SU-DHL-6 (cell line): ENCODE measurements around the gene CREBBP.

Experiments used
- H2AFZ ChIP-seq: fragments of 200-600 bp; sonication (generic); 2 replicates; pipeline ENCODE4 v1.6.1; 2014; ENCODE audit warnings: low read depth, mild to moderate bottlenecking, moderate library complexity, mixed read lengths, antibody characterized with exemption, low read length; ENCODE audit not compliant: severe bottlenecking
- H3F3A ChIP-seq: fragments of 200-600 bp; shearing (Covaris generic); 2 replicates; pipeline ENCODE4 v1.6.0; 2016; ENCODE audit warnings: antibody characterized with exemption, mild to moderate bottlenecking; ENCODE audit not compliant: insufficient read depth
- H3K27ac ChIP-seq: fragments of 200-600 bp; sonication (generic); 2 replicates; pipeline ENCODE4 v1.5.1; 2016; ENCODE audit warnings: low read depth, mild to moderate bottlenecking, low read length, moderate library complexity, mixed read lengths
- H3K27me3 ChIP-seq: fragments of 200-600 bp; sonication (generic), shearing (Covaris generic); 2 replicates; pipeline ENCODE4 v1.6.0; 2014; ENCODE audit warnings: mild to moderate bottlenecking, low read length
- H3K36me3 ChIP-seq: fragments of 200-600 bp; sonication (generic); 2 replicates; pipeline ENCODE4 v1.6.1; 2014; ENCODE audit warnings: mild to moderate bottlenecking, low read length, mixed read lengths
- H3K4me2 ChIP-seq: fragments of 300-600, 200-600 bp; shearing (Covaris generic), sonication (generic); 2 replicates; pipeline ENCODE4 v1.6.0; 2014; ENCODE audit warnings: low read length, low read depth, mild to moderate bottlenecking; ENCODE audit not compliant: poor library complexity, severe bottlenecking
- H3K4me3 ChIP-seq: fragments of 200-600 bp; sonication (generic); 2 replicates; pipeline ENCODE4 v1.5.1; 2014; ENCODE audit warnings: antibody characterized with exemption, low read length, mild to moderate bottlenecking, mixed read lengths; ENCODE audit not compliant: insufficient read depth, poor library complexity, severe bottlenecking
- H3K79me2 ChIP-seq: fragments of 200-600 bp; sonication (generic); 2 replicates; pipeline ENCODE4 v1.6.1; 2014; ENCODE audit warnings: mild to moderate bottlenecking, low read length, moderate library complexity; ENCODE audit not compliant: insufficient read depth
- H3K9ac ChIP-seq: fragments of 200-600 bp; sonication (generic); 2 replicates; pipeline ENCODE4 v1.7.0; 2014; ENCODE audit warnings: mild to moderate bottlenecking, low read length
- H3K9me2 ChIP-seq: fragments of 200-600 bp; sonication (generic); replicated peaks from 2 replicates; pipeline ENCODE4 v1.6.1; 2014; ENCODE audit warnings: low read length; ENCODE audit not compliant: insufficient read depth
- H3K9me3 ChIP-seq: fragments of 200-600 bp; sonication (generic); 2 replicates; pipeline ENCODE4 v1.6.1; 2014; ENCODE audit warnings: low read length, mixed read lengths; ENCODE audit not compliant: insufficient read depth
- H4K20me1 ChIP-seq: fragments of 200-600 bp; sonication (generic); 2 replicates; pipeline ENCODE4 v1.6.1; 2014; ENCODE audit warnings: low read depth, mild to moderate bottlenecking, antibody characterized with exemption, low read length, moderate library complexity, mixed read lengths
- EZH2phosphoT487 ChIP-seq: fragments of 200-600 bp; sonication (generic), shearing (Covaris generic); conservative IDR thresholded peaks from 2 replicates; pipeline ENCODE4 v1.6.1; 2018; ENCODE audit warnings: mild to moderate bottlenecking, antibody characterized with exemption, low read length, moderate library complexity, mixed read lengths
- TF ChIP-seq, protein P1 (sequence below): fragments of 200-600 bp; sonication (generic); IDR thresholded peaks from one replicate; pipeline ENCODE4 v1.5.1; 2017; ENCODE audit warnings: antibody characterized with exemption, mild to moderate bottlenecking, low read length, moderate library complexity; ENCODE audit not compliant: insufficient read depth, poor library complexity, severe bottlenecking

The CREBBP gene

DNA sequence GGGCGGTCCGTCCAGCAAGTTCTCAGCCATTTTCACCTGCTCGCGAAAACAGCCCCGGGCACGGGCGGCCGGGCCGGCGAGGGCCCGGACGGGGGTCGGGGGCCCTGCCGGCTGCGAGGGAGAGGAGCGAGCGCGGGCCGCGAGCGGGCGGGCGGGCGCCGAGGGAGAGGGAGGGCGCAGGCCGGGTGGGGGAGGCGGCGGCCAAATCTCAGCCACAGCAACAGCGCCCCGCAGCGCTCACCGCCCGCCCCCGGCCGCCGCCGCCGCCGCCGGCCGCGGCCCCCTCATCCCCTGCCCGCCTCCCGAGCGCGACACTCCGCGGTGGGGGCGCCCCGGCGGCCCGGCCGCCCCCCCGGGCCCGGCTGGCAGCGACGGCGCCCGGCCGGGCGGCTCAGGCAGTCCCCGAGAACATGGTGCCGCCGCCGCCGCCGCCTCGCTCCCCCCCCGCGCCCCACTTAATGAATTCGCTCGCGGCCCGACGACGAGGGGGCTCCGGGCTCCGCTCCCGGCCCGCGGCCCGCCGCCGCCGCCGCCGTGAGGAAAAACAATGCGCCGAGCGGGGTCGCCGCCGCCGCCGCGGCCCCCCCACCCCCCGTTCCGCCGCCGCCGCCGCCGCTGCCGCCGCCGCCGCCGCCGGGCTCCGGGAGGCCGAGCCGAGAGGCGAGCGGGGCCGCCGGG lies 487 bp downstream of the CREBBP start:
- Histone ChIP-seq H3F3A (no peaks in the 10 kb centered on the region), H3K36me3 (peaks cover 6% of the 10 kb centered on the region; the same call in 1 of the 2 replicates), H3K27me3 (no peaks in the 10 kb centered on the region), H3K9me3 (no peaks in the 10 kb centered on the region), H3K9ac (peak overlapping the region; percentile 83), H4K20me1 (peaks cover 23% of the 10 kb centered on the region; the same call in 1 of the 2 replicates), H2AFZ (no peak overlapping the region), H3K4me2 (peak overlapping the region; percentile 79), H3K4me3 (peak overlapping the region; percentile 86), H3K79me2 (peaks cover 48% of the 10 kb centered on the region), H3K9me2 (no peaks in the 10 kb centered on the region), H3K27ac (peak overlapping the region; percentile 22; the same call in 1 of the 2 replicates)
- TF ChIP-seq, protein P1, sequence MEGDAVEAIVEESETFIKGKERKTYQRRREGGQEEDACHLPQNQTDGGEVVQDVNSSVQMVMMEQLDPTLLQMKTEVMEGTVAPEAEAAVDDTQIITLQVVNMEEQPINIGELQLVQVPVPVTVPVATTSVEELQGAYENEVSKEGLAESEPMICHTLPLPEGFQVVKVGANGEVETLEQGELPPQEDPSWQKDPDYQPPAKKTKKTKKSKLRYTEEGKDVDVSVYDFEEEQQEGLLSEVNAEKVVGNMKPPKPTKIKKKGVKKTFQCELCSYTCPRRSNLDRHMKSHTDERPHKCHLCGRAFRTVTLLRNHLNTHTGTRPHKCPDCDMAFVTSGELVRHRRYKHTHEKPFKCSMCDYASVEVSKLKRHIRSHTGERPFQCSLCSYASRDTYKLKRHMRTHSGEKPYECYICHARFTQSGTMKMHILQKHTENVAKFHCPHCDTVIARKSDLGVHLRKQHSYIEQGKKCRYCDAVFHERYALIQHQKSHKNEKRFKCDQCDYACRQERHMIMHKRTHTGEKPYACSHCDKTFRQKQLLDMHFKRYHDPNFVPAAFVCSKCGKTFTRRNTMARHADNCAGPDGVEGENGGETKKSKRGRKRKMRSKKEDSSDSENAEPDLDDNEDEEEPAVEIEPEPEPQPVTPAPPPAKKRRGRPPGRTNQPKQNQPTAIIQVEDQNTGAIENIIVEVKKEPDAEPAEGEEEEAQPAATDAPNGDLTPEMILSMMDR, result no peak
- no peak for TF ChIP-seq EZH2phosphoT487

DNA sequence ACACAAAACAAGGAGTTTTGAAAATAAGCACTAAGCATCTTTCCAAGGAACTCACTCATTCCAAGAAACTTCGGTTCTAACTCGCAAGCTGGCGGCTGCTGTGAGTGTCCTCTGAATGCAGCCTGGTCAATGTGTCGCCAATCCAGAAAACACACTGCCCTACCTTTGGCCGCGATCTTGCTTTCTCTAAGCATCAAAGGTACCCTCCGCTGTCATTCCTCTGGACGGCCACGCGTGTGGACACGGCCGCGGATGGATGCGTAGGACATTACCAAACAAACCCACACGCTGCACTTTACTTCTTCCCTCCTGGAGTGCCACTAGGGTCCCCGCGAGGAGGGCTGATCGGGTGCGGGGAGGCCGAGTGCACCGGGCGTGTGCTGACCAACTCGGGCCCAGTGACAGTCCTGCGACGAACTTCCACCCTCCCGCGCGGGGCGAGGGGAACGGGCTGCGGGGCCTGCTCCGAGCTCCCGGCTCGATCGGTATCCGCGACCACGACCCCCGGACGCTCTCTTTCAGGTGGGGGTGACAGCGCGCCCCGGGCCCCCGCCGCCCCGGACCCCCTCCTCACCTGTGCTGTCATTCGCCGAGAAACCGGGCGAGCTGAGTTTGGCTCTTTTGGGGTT lies 1.1 kb downstream of the CREBBP start:
- peaks cover 54% of the 10 kb centered on the region for H3K79me2 ChIP-seq
- peak overlapping the region; percentile 83 for H3K9ac ChIP-seq
- H3K4me3 ChIP-seq, result peak overlapping the region; percentile 86
- no peaks in the 10 kb centered on the region for H3K9me3 ChIP-seq
- 0 out of 2 replicates have a peak overlapping the region, but pooled peaks have one; percentile 22 for H3K27ac ChIP-seq
- no peak for TF ChIP-seq EZH2phosphoT487
- TF ChIP-seq, protein P1, result no peak
- no peaks in the 10 kb centered on the region for H3K9me2 ChIP-seq
- H3K36me3 ChIP-seq, result peaks cover 6% of the 10 kb centered on the region; the same call in 1 of the 2 replicates
- peaks cover 23% of the 10 kb centered on the region; the same call in 1 of the 2 replicates for H4K20me1 ChIP-seq
- H3F3A ChIP-seq, result no peaks in the 10 kb centered on the region
- H3K4me2 ChIP-seq, result peak overlapping the region; percentile 79
- no peak overlapping the region for H2AFZ ChIP-seq
- no peaks in the 10 kb centered on the region for H3K27me3 ChIP-seq

DNA sequence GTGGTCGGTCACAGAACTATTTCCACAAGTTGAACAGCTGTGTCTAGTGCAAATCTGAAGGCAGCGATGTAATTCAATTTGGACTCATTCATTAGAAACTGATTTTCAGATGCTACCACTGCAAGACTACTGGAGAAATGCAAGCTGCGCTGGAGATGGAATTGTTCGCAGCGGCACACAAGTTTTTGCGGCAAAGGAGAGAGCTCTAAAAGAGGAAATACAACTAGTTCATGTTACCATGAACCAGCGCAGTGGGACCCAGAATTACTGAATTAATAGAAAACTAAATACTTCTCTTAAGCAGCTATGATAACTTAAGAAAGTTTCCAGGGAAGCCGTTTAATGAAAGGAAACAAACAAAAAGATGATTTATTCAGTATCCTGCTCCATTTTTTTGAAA lies 1.9 kb downstream of the CREBBP start:
- peaks cover 23% of the 10 kb centered on the region; the same call in 1 of the 2 replicates for H4K20me1 ChIP-seq
- peaks cover 6% of the 10 kb centered on the region; the same call in 1 of the 2 replicates for H3K36me3 ChIP-seq
- H3K4me3 ChIP-seq, result peak overlapping the region; percentile 86
- no peaks in the 10 kb centered on the region for H3K9me3 ChIP-seq
- no peak for TF ChIP-seq EZH2phosphoT487
- TF ChIP-seq, protein P1, result no peak
- H2AFZ ChIP-seq, result no peak overlapping the region
- peak overlapping the region; percentile 79 for H3K4me2 ChIP-seq
- H3K9me2 ChIP-seq, result no peaks in the 10 kb centered on the region
- H3K9ac ChIP-seq, result peak overlapping the region; percentile 83
- no peaks in the 10 kb centered on the region for H3F3A ChIP-seq
- H3K79me2 ChIP-seq, result peaks cover 62% of the 10 kb centered on the region
- no peak overlapping the region for H3K27ac ChIP-seq
- no peaks in the 10 kb centered on the region for H3K27me3 ChIP-seq
